ENCODE results near the gene TUBB. TPM values are rescaled to one million over a fixed set of nuclear protein-coding genes. Genes with fewer than 3 reads are reported as not detected.
A peak's percentile ranks its signal among the peaks of the same experiment; 100 is the strongest.

The TUBB gene
- total and polyA plus RNA-seq, 9 of the 15 experiments (the other 6 are each of a cell fraction or from before 2014, with no cell fraction given), result 971 to 2,870 (median 1,478) TPM

- TF ChIP-seq REST (IDR thresholded peaks at IDR 0.05; ENCODE audit: borderline replicate concordance), result peak; percentile 64; the same call in 1 of the 2 replicates
- TF ChIP-seq REST (CRISPR knock-in tag; IDR thresholded peaks at IDR 0.05; ENCODE audit: low read depth), result peak; percentile 79; the same call in 1 of the 2 replicates
- peak; percentile 50; the same call in 1 of the 2 replicates for TF ChIP-seq CREB3L1 (IDR thresholded peaks at IDR 0.05; ENCODE audit: borderline replicate concordance, low read depth)
- TF ChIP-seq SAFB (IDR thresholded peaks at IDR 0.05; ENCODE audit: borderline replicate concordance, low read depth, low read length), result no peak
- no peak; the same call in 1 of the 2 replicates for TF ChIP-seq NBN (IDR thresholded peaks at IDR 0.05; ENCODE audit: low read depth)
- TF ChIP-seq HEY1 (CRISPR knock-in tag; IDR thresholded peaks at IDR 0.05; ENCODE audit: borderline replicate concordance), result no peak
- TF ChIP-seq, protein P1, sequence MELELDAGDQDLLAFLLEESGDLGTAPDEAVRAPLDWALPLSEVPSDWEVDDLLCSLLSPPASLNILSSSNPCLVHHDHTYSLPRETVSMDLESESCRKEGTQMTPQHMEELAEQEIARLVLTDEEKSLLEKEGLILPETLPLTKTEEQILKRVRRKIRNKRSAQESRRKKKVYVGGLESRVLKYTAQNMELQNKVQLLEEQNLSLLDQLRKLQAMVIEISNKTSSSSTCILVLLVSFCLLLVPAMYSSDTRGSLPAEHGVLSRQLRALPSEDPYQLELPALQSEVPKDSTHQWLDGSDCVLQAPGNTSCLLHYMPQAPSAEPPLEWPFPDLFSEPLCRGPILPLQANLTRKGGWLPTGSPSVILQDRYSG (tag; conservative IDR thresholded peaks at IDR 0.05; ENCODE audit: low read depth), result no peak
- TF ChIP-seq PCBP2 (IDR thresholded peaks at IDR 0.05; ENCODE audit: low read depth, low read length, poor library complexity, severe bottlenecking), result no peak
- peak; percentile 78 for TF ChIP-seq E2F1 (CRISPR knock-in tag; IDR thresholded peaks at IDR 0.05)
- TF ChIP-seq CEBPB (tag; IDR thresholded peaks at IDR 0.05), result no peak
- TF ChIP-seq ZKSCAN1 (IDR thresholded peaks at IDR 0.05; ENCODE audit: low read depth, low read length), result peak; percentile 44; the same call in 1 of the 2 replicates
- TF ChIP-seq ZNF274 (IDR thresholded peaks at IDR 0.05; ENCODE audit: borderline replicate concordance, low read depth, low read length), result no peak
These were observed 47.5 kb upstream of the TUBB start, which contains the start of gene DHX16 (continued) for GRCh38 chr6:30672445-30673253.

Measured in K562 (cell line).